ENCODE measurements around the gene IHH. TPM values are rescaled to one million over a fixed set of nuclear protein-coding genes. Genes with fewer than 3 reads are reported as not detected.
A peak's percentile ranks its signal among the peaks of the same experiment; 100 is the strongest.

Gene IHH
- total RNA-seq, 2 experiments from 2014 or later = not detected

DNA sequence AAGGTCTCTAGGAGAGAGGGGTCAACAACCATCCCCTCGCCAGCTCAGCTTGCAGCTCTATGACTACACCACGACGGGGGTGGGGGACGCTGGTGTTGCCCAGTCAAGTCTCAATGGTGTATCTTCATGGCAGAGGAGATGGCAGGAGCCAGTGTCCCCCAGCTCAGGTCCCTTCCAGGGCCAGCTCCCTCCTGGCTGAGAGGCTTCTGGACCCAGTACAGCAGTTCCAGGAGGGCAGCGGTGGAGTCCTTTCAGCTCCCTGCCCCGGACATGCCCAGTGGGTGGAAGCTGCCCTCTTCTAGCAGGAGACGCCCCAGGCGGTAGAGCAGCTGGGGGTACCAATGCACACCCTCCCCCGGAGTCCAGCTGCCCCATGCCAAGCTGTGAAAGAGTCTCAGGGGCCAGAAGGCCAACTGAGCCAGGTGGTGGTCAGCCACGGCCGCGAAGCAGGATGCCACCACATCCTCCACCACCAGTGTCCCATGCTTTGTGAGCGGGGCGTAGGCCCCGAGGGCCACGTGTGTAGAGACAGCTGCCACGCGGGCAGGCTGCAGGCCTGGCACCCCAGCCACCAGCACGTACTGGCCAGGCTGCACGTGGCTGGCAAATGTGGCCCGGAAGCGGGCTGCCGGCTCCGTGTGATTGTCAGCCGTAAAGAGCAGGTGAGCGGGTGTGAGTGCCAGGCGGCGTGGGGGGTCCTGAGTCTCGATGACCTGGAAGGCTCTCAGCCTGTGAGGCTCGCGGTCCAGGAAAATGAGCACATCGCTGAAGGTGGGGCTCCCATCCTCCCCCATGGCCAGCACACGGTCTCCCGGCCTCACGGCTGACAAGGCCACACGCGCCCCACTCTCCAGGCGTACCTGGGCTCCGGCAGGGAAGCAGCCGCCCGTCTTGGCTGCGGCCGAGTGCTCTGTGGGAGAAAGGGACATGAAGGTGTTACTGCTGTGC, 5.5 kb downstream of the IHH start:
- no peaks in the 10 kb centered on the region for H3K36me3 ChIP-seq (ENCODE audit: insufficient read depth, low read length)
- DNase-seq (peak in 1 of 14 experiments; percentile 10), ATAC-seq (ENCODE audit: poor library complexity) (no peak)
- Mint-ChIP-seq H3K4me1 (ENCODE audit: low read depth) (peaks cover 20% of the 10 kb centered on the region), H3K9me3 (no peaks in the 10 kb centered on the region), H3K4me3 (no peak overlapping the region), H3K27ac (no peak overlapping the region), H3K36me3 (ENCODE audit: low read depth) (no peaks in the 10 kb centered on the region), H3K27me3 (peaks cover 84% of the 10 kb centered on the region)
- H3K27ac ChIP-seq (ENCODE audit: low read depth in 1 of 2, low read length in 2 of 2) = no peak overlapping the region
- peaks cover 31% of the 10 kb centered on the region for H3K4me1 ChIP-seq (ENCODE audit: insufficient read depth, low read length)
- ChIA-PET POLR2A (no interaction called here), CTCF (no interaction called here)
- peaks cover 0 to 42% of the 10 kb centered on the region in 2 experiments for H3K9me3 ChIP-seq (ENCODE audit: control insufficient read depth in 1 of 2, insufficient read depth in 1 of 2, low read length in 2 of 2)
- TF ChIP-seq, protein P1, sequence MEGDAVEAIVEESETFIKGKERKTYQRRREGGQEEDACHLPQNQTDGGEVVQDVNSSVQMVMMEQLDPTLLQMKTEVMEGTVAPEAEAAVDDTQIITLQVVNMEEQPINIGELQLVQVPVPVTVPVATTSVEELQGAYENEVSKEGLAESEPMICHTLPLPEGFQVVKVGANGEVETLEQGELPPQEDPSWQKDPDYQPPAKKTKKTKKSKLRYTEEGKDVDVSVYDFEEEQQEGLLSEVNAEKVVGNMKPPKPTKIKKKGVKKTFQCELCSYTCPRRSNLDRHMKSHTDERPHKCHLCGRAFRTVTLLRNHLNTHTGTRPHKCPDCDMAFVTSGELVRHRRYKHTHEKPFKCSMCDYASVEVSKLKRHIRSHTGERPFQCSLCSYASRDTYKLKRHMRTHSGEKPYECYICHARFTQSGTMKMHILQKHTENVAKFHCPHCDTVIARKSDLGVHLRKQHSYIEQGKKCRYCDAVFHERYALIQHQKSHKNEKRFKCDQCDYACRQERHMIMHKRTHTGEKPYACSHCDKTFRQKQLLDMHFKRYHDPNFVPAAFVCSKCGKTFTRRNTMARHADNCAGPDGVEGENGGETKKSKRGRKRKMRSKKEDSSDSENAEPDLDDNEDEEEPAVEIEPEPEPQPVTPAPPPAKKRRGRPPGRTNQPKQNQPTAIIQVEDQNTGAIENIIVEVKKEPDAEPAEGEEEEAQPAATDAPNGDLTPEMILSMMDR (IDR thresholded peaks at IDR 0.05) = no peak
- peaks cover 44 to 71% of the 10 kb centered on the region in 2 experiments for H3K27me3 ChIP-seq (ENCODE audit: control insufficient read depth in 1 of 2, insufficient read depth in 2 of 2, low read length in 2 of 2)
- H3K4me3 ChIP-seq (ENCODE audit: low read length) = no peak overlapping the region
- intact Hi-C loops (cut with DNase I, micrococcal nuclease) = loop anchor here (5.0 to 10.0 kb wide), 3 partner anchors 157 to 300 kb away; no protein-coding TSS in a partner anchor

DNA sequence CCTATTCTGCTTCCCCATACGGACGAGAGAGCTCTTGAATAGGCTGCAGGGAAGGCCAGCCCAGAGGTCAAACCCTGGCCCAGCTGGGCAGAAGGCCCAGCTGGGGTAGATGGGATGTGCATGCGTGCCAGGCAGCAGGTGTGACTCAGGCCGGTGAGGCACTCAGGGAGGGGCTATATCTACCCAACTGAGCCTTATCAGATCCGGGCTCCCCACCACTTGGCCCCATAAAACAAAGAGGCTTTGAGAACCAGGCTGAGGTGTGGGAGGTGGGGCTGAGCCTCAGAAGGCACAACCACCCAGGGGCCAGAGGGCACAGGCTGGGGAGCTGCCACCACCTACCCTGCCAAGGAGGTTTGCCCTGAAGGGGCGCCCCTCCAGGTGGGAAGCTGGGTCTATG, 11.4 kb downstream of the IHH start:
- Histone ChIP-seq H3K27me3 (ENCODE audit: control insufficient read depth in 1 of 2, insufficient read depth in 2 of 2, low read length in 2 of 2) (peaks cover 26 to 62% of the 10 kb centered on the region in 2 experiments), H3K4me1 (ENCODE audit: insufficient read depth, low read length) (no peaks in the 10 kb centered on the region), H3K36me3 (ENCODE audit: insufficient read depth, low read length) (no peaks in the 10 kb centered on the region), H3K27ac (ENCODE audit: low read depth in 1 of 2, low read length in 2 of 2) (no peak overlapping the region), H3K4me3 (ENCODE audit: low read length) (no peak overlapping the region), H3K9me3 (ENCODE audit: control insufficient read depth in 1 of 2, insufficient read depth in 1 of 2, low read length in 2 of 2) (peaks cover 0 to 3% of the 10 kb centered on the region in 2 experiments)
- POLR2A ChIA-PET = no interaction called here
- TF ChIP-seq, protein P1 (IDR thresholded peaks at IDR 0.05) = no peak
- DNase-seq (no peak), ATAC-seq (ENCODE audit: poor library complexity) (no peak)
- Mint-ChIP-seq H3K36me3 (ENCODE audit: low read depth) (no peaks in the 10 kb centered on the region), H3K27ac (no peak overlapping the region), H3K27me3 (peaks cover 87% of the 10 kb centered on the region), H3K9me3 (no peaks in the 10 kb centered on the region), H3K4me3 (no peak overlapping the region), H3K4me1 (ENCODE audit: low read depth) (no peaks in the 10 kb centered on the region)
- intact Hi-C loops (cut with DNase I, micrococcal nuclease) = loop anchor here in 1 of 2 experiments (1.0 kb wide), 1 partner anchor 36 kb away; no protein-coding TSS in a partner anchor
- CTCF ChIA-PET = no interaction called here

- Histone ChIP-seq H3K9me3 (ENCODE audit: control insufficient read depth in 1 of 2, insufficient read depth in 1 of 2, low read length in 2 of 2) (peaks cover 0 to 3% of the 10 kb centered on the region in 2 experiments), H3K4me1 (ENCODE audit: insufficient read depth, low read length) (peaks cover 5% of the 10 kb centered on the region), H3K4me3 (ENCODE audit: low read length) (no peak overlapping the region), H3K27ac (ENCODE audit: low read depth in 1 of 2, low read length in 2 of 2) (no peak overlapping the region), H3K36me3 (ENCODE audit: insufficient read depth, low read length) (no peaks in the 10 kb centered on the region), H3K27me3 (ENCODE audit: control insufficient read depth in 1 of 2, insufficient read depth in 2 of 2, low read length in 2 of 2) (peaks cover 39 to 77% of the 10 kb centered on the region in 2 experiments)
- Mint-ChIP-seq H3K27ac (no peak overlapping the region), H3K9me3 (no peaks in the 10 kb centered on the region), H3K4me1 (ENCODE audit: low read depth) (peaks cover 9% of the 10 kb centered on the region), H3K27me3 (peaks cover 93% of the 10 kb centered on the region), H3K36me3 (ENCODE audit: low read depth) (no peaks in the 10 kb centered on the region), H3K4me3 (no peak overlapping the region)
- peak in 1 of 14 experiments; percentile 12 for DNase-seq
- TF ChIP-seq, protein P1 (IDR thresholded peaks at IDR 0.05) = no peak
- ATAC-seq (ENCODE audit: poor library complexity) = no peak
- intact Hi-C loops (cut with DNase I, micrococcal nuclease) = no loop called here
- ChIA-PET POLR2A (no interaction called here), CTCF (interaction anchor here (2.0 kb wide), 1 partner anchor 12 kb away, joined by 4 read pairs; no protein-coding TSS in a partner anchor)
Measured at GRCh38 chr2:219045937-219046550, 14.7 kb downstream of the IHH start.
